HUES64 (cell line): ENCODE data around the gene XAGE1A. TPM values are rescaled to one million over a fixed set of nuclear protein-coding genes. Genes with fewer than 3 reads are reported as not detected.
"Not testable (repeated sequence)": the region's sequence is repeated elsewhere in the genome, so short reads cannot be mapped to it uniquely, and the experiment has no call there.

Experiments used
- H3K27ac ChIP-seq: 2 replicates; pipeline ENCODE4 v1.7.0; 2013; ENCODE audit warnings: low read depth, low read length, inconsistent platforms
- H3K27me3 ChIP-seq: 2 replicates; pipeline ENCODE4 v1.6.1; 2013; ENCODE audit warnings: mild to moderate bottlenecking, low read length; ENCODE audit not compliant: insufficient read depth
- H3K36me3 ChIP-seq: 2 replicates; pipeline ENCODE4 v1.6.1; 2013; ENCODE audit warnings: mild to moderate bottlenecking, low read length; ENCODE audit not compliant: insufficient read depth
- H3K4me1 ChIP-seq: 2 replicates; pipeline ENCODE4 v1.6.1; 2013; ENCODE audit warnings: mild to moderate bottlenecking, low read length, moderate library complexity; ENCODE audit not compliant: insufficient read depth
- H3K4me3 ChIP-seq: 2 replicates; pipeline ENCODE4 v1.5.1; 2013; ENCODE audit warnings: mild to moderate bottlenecking, low read length, moderate library complexity
- H3K9ac ChIP-seq: 2 replicates; pipeline ENCODE4 v1.6.1; 2013; ENCODE audit warnings: mild to moderate bottlenecking, low read depth, low read length
- H3K9me3 ChIP-seq: 2 replicates; pipeline ENCODE4 v1.6.1; 2013; ENCODE audit warnings: low read depth, low read length; ENCODE audit not compliant: insufficient read depth
- WGBS: fragments of 150-250, 120-280 bp; methylation state at CpG from one replicate; pipeline ENCODE4 v1.1.7; 2013; ENCODE audit warnings: missing lambda C conversion rate; 5-methylcytosine and 5-hydroxymethylcytosine counted together
- polyA plus RNA-seq, 2 experiments: library from polyadenylated mRNA; stranded (reverse); fragments of 50-300 nt; gene quantifications; one replicate each; pipeline ENCODE4 v1.2.3, GENCODE V29; 2013

XAGE1A gene, protein sequence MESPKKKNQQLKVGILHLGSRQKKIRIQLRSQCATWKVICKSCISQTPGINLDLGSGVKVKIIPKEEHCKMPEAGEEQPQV
- not detected for polyA plus RNA-seq (2013, experiment 1 of 2)
- not detected for polyA plus RNA-seq (2013, experiment 2 of 2)

DNA sequence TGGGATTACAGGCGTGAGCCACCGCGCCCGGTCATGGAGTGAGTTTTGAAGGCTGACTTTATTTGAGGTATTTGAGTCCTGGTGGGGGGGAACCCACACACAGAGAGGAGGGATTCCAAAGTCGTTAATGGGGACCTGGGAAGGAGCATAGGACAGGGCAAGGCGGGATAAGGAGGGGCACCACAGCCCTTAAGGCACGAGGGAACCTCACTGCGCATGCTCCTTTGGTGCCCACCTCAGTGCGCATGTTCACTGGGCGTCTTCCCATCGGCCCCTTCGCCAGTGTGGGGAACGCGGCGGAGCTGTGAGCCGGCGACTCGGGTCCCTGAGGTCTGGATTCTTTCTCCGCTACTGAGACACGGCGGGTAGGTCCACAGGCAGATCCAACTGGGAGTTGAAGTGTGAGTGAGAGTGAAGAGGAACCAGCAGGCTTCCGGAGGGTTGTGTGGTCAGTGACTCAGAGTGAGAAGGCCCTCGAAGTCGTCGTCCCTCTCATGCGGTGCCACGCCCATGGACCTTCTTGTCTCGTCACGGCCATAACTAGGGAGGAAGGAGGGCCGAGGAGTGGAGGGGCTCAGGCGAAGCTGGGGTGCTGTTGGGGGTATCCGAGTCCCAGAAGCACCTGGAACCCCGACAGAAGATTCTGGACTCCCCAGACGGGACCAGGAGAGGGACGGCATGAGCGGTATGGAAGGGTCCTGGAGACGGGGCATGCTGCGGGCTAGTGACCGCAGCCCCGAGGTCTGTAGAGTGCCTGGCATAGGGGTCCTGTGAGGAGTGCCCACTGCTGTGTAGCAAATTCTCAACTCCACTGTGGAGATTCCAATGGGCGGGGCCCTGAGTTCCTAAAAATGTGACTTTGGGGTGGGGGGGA lies at the start of gene XAGE1A:
TSS of gene XAGE1A (plus strand) at position 264 of the 874 bp plus-strand sequence. CDS start 1,554 bp downstream, outside the sequence.
- not testable (repeated sequence) for H3K36me3 ChIP-seq, H3K27ac ChIP-seq, H3K4me3 ChIP-seq, H3K9ac ChIP-seq, H3K4me1 ChIP-seq, H3K9me3 ChIP-seq, H3K27me3 ChIP-seq
- WGBS: no CpG with 5 or more reads among the region's 41 CpGs

DNA sequence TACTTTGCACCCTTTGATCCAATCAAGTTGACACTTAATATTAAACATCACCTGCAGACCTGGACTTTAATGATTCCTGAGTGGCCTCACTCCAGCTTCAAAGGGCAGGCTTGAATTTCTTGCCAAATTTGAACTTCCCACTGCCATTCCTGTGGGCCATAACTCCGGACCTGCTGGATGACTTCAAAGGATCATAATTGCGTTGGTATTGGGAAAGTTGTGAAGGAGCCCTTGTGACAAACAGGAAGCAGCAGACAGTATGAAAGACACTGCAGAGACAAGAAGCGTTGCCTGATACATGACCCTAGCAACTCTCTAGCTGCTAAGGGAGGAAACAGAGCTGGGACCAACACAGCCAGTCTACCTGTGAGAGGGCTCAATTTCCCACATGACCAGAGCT lies 43.6 kb upstream of the XAGE1A start:
- H3K27me3 ChIP-seq, H3K4me1 ChIP-seq, H3K9me3 ChIP-seq, H3K9ac ChIP-seq, H3K4me3 ChIP-seq, H3K36me3 ChIP-seq, H3K27ac ChIP-seq: not testable (repeated sequence)
- 82% methylated on average over 3 of the region's 3 CpGs for WGBS

DNA sequence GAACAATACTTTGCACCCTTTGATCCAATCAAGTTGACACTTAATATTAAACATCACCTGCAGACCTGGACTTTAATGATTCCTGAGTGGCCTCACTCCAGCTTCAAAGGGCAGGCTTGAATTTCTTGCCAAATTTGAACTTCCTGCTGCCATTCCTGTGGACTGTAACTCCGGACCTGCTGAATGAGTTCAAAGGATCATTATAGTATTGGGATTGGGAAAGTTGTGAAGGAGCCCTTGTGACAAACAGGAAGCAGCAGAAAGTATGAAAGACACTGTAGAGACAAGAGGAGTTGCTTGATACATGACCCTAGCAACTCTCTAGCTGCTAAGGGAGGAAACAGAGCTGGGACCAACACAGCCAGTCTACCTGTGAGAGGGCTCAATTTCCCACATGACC lies 24.3 kb upstream of the XAGE1A start:
- not testable (repeated sequence) for H3K9ac ChIP-seq, H3K9me3 ChIP-seq
- WGBS: 82% methylated on average over 1 of the region's 1 CpG

DNA sequence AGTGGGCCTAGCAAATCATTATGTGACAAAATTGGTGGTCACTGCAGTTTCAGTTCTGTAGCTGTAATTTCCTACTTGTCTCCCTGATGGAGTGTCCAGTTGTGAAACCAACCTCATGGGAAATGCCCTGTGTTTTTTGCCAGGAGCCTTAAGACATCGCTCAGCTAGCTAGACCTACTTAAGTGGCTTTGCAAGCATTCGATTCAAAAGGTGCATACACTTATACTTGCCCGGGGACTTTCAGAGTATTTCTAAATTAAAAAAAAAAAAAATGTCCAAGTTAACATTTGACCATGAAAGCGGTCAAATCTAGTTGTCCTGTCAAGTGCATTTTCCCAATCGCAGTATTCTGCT lies 788 bp downstream of the XAGE1A start:
- not testable (repeated sequence) for H3K9me3 ChIP-seq, H3K27me3 ChIP-seq, H3K36me3 ChIP-seq, H3K4me1 ChIP-seq, H3K9ac ChIP-seq, H3K4me3 ChIP-seq, H3K27ac ChIP-seq
- WGBS: no CpG with 5 or more reads among the region's 5 CpGs

More for the DNA sequence above, 24.3 kb upstream of the XAGE1A start:
- H3K27ac ChIP-seq, H3K36me3 ChIP-seq, H3K4me1 ChIP-seq, H3K4me3 ChIP-seq, H3K27me3 ChIP-seq: not testable (repeated sequence)

DNA sequence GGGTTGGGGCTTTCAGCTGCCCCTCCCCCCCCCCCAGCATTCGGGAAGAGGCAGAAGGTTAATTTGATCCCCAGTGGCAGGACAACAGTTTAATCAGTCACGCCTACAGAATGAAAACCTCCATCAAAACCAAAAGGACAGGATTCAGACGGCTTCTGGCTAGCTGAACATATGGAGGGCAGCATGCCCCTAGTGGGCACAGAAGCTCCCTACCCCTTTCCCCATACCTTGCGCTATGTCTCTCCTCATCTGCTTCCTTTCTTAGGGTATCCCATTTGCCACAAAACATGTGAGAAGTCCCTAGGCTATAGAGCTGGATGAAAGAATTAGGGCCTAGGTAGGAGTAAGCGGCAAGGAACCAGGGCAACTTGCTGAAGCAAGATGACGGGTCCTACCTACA lies 5.8 kb downstream of the XAGE1A start:
- not testable (repeated sequence) for H3K9ac ChIP-seq, H3K27me3 ChIP-seq, H3K27ac ChIP-seq, H3K4me3 ChIP-seq, H3K9me3 ChIP-seq, H3K36me3 ChIP-seq, H3K4me1 ChIP-seq
- WGBS: no CpG with 5 or more reads among the region's 6 CpGs

DNA sequence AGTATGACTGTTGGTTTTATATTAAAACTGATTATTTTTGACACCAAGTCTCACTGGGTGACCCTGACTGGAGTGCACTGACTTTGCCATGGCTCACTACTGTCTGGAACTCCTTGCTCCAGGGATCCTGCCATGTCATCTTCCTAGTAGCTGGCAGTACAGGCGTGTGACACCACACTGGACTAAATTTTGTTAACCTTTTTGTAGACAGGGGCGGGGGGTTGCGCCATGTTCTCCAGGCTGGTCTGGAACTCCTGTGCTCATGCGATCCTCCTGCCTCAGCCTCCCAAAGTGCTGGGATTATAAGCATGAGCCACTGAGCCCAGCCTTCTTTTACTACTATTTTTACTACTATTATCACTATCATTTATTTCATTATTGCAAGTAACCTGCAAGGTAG lies 8.9 kb downstream of the XAGE1A start:
- WGBS: 97% methylated on average over 4 of the region's 4 CpGs
- Histone ChIP-seq H3K36me3 (no peaks in the 10 kb centered on the region), H3K9me3 (no peaks in the 10 kb centered on the region), H3K27ac (no peak overlapping the region), H3K27me3 (no peaks in the 10 kb centered on the region), H3K9ac (no peak overlapping the region), H3K4me1 (no peaks in the 10 kb centered on the region), H3K4me3 (no peak overlapping the region)

GRCh38 chrX:52507331-52507730 lies 11.7 kb downstream of the XAGE1A start:
- no peaks in the 10 kb centered on the region for H3K27me3 ChIP-seq
- H3K36me3 ChIP-seq: no peaks in the 10 kb centered on the region
- no peaks in the 10 kb centered on the region for H3K9me3 ChIP-seq
- no peak overlapping the region for H3K27ac ChIP-seq
- H3K9ac ChIP-seq: no peak overlapping the region
- WGBS: 87% methylated on average over 3 of the region's 3 CpGs
- H3K4me3 ChIP-seq: no peak overlapping the region
- H3K4me1 ChIP-seq: no peaks in the 10 kb centered on the region

DNA sequence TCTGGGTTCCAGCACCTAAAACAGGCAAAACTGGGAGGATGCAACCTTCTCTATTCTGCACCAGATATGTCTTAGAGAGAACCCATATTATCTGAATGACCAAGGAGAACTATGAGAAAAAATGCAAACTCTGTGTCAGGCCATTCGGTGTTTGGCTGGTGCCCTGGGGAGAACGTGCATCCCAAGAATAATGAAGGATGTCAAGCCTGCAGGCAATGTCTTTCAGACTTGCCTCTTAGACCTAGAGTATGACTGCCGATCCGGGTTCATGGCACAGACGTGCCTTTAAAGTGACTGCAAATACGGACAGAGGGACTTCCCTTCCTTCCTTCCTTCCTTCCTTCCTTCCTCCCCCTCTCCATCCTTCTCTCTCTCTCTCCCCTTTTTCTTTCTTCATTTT lies 14.3 kb downstream of the XAGE1A start:
- Histone ChIP-seq H3K4me1 (no peaks in the 10 kb centered on the region), H3K27me3 (no peaks in the 10 kb centered on the region), H3K36me3 (no peaks in the 10 kb centered on the region), H3K4me3 (no peak overlapping the region), H3K27ac (no peak overlapping the region), H3K9ac (no peak overlapping the region), H3K9me3 (no peaks in the 10 kb centered on the region)
- 91% methylated on average over 6 of the region's 6 CpGs for WGBS

DNA sequence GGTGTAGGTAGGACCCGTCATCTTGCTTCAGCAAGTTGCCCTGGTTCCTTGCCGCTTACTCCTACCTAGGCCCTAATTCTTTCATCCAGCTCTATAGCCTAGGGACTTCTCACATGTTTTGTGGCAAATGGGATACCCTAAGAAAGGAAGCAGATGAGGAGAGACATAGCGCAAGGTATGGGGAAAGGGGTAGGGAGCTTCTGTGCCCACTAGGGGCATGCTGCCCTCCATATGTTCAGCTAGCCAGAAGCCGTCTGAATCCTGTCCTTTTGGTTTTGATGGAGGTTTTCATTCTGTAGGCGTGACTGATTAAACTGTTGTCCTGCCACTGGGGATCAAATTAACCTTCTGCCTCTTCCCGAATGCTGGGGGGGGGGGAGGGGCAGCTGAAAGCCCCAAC lies 15.5 kb downstream of the XAGE1A start:
- not testable (repeated sequence) for H3K27me3 ChIP-seq, H3K9ac ChIP-seq, H3K4me1 ChIP-seq, H3K27ac ChIP-seq, H3K4me3 ChIP-seq, H3K36me3 ChIP-seq, H3K9me3 ChIP-seq
- no CpG with 5 or more reads among the region's 6 CpGs for WGBS

DNA sequence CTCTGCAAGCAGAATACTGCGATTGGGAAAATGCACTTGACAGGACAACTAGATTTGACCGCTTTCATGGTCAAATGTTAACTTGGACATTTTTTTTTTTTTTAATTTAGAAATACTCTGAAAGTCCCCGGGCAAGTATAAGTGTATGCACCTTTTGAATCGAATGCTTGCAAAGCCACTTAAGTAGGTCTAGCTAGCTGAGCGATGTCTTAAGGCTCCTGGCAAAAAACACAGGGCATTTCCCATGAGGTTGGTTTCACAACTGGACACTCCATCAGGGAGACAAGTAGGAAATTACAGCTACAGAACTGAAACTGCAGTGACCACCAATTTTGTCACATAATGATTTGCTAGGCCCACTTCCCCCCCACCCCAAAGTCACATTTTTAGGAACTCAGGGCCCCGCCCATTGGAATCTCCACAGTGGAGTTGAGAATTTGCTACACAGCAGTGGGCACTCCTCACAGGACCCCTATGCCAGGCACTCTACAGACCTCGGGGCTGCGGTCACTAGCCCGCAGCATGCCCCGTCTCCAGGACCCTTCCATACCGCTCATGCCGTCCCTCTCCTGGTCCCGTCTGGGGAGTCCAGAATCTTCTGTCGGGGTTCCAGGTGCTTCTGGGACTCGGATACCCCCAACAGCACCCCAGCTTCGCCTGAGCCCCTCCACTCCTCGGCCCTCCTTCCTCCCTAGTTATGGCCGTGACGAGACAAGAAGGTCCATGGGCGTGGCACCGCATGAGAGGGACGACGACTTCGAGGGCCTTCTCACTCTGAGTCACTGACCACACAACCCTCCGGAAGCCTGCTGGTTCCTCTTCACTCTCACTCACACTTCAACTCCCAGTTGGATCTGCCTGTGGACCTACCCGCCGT lies 20.7 kb downstream of the XAGE1A start:
- not testable (repeated sequence) for H3K4me3 ChIP-seq, H3K27ac ChIP-seq, H3K9ac ChIP-seq, H3K36me3 ChIP-seq, H3K27me3 ChIP-seq, H3K4me1 ChIP-seq, H3K9me3 ChIP-seq
- no CpG with 5 or more reads among the region's 27 CpGs for WGBS

GRCh38 chrX:52516987-52517325 lies 21.3 kb downstream of the XAGE1A start, which contains the start of gene XAGE1B:
XAGE1B (minus strand) TSS chrX:52517063; CDS start chrX:52515527, 1,536 bp downstream.
- H3K27me3 ChIP-seq, H3K27ac ChIP-seq, H3K4me3 ChIP-seq, H3K9me3 ChIP-seq, H3K4me1 ChIP-seq, H3K9ac ChIP-seq, H3K36me3 ChIP-seq: not testable (repeated sequence)
- no CpG with 5 or more reads among the region's 18 CpGs for WGBS
